Ovary (tissue), 3 donors: ENCODE data around the gene USP4.

Source experiments
- CTCF ChIP-seq, 3 donors: fragments of 450-650 bp in 2 of 3; fragments of 200-600 bp in 1 of 3; IDR thresholded peaks; one replicate each; pipeline versions ENCODE4 v1.5.1 to v1.8.0; 2016 to 2022; ENCODE audit warnings: antibody characterized with exemption in 3 of 3, mild to moderate bottlenecking in 1 of 3
- POLR2A ChIP-seq: fragments of 450-650 bp; IDR thresholded peaks from one replicate; pipeline ENCODE4 v1.6.1; 2017; ENCODE audit warnings: antibody characterized with exemption, mild to moderate bottlenecking, moderate library complexity
- donor health status: DM: no; HTN: no; CAD: no.

GRCh38 chr3:49265661-49266386 is 74.0 kb downstream of the USP4 start:
- TF ChIP-seq CTCF (IDR thresholded peaks at IDR 0.05) (no peak), POLR2A (no peak)
